Erythroblast (primary cell): ENCODE results near the gene CD300LF.

Source experiments
- GATA1 ChIP-seq: IDR thresholded peaks from 2 replicates; pipeline ENCODE4 v1.6.1; 2011; ENCODE audit warnings: low read depth, mild to moderate bottlenecking, control low read depth, low read length, moderate library complexity
- POLR2A ChIP-seq: IDR thresholded peaks from 2 replicates; pipeline ENCODE4 v1.6.1; 2011; ENCODE audit warnings: mild to moderate bottlenecking, low read length

DNA sequence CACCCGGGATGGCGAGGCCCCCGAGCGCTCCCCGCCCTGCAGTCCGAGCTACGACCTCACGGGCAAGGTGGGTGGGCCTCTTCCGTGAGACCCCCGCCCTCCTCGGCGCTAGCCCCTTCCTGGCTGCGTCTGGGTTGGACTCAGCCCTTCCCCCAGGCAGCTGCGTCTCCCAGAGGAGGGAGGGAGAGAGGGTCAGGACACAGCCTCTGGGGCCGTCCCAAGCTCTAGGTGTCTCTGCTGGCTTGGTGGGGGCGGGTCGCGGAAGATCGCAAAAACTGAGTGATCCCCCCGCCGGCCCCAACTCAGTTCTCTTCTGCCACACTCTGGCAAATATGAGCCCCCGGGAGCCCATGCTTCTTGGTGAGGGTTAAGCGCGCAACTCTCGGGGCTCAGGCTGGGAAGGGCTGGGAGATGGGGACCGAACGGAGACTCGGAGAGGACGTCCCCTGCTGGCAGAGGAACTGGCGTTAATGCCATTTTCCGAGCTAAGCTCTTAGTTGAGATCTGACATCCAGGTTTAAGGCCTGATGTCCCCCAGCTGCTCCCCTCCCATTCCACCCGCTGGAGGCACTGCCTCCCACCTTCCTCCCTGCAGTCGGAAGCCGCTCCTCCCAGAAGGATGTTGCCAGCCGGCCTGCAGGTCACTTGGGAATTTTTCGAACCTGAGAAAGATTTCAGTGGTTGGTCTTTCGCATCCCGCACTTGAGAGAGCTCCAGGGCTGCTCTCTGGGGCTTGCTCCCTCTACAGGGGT, 24.8 kb upstream of the CD300LF start:
- TF ChIP-seq POLR2A (no peak), GATA1 (no peak)
